ENCODE measurements around the gene RPL36AL.

The RPL36AL gene

DNA sequence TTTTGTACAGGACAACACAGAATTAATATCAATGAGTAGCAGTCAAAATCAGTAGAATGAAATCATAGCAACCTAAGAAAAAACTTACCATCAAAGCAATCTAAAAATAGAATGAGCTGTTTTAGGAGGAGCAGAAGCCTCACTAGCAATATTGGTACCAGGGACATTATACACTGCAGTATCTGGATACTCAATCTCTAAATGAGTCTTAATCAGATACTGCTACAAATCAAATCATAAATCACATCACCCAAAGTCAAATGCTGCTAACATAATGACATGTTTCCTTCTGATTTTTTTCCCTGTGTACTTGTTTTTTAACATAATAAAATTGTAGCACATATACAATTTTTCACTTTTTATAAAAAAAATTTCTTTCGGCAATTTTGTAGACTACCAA, 42.3 kb downstream of the RPL36AL start:
- Histone ChIP-seq H3K4me1 (ENCODE audit: control insufficient read depth, insufficient read depth, low read length) (no peaks in the 10 kb centered on the region), H3K9me3 (ENCODE audit: control insufficient read depth, low read length) (no peaks in the 10 kb centered on the region), H3K27ac (ENCODE audit: insufficient read depth, low read depth, low read length, poor library complexity, severe bottlenecking) (no peak overlapping the region), H3K27me3 (ENCODE audit: control insufficient read depth, insufficient read depth, low read length, poor library complexity, severe bottlenecking) (no peaks in the 10 kb centered on the region), H3K4me3 (ENCODE audit: insufficient read depth, low read depth, low read length) (no peak overlapping the region), H3K36me3 (ENCODE audit: control insufficient read depth, insufficient read depth, low read length) (peaks cover 15% of the 10 kb centered on the region)
- 94 to 100% methylated on average over 1 of the region's 1 CpG for WGBS, 2 experiments

GRCh38 chr14:49574038-49574437, 46.4 kb downstream of the RPL36AL start:
- Histone ChIP-seq H3K4me1 (ENCODE audit: control insufficient read depth, insufficient read depth, low read length) (no peaks in the 10 kb centered on the region), H3K4me3 (ENCODE audit: insufficient read depth, low read depth, low read length) (no peak overlapping the region), H3K27me3 (ENCODE audit: control insufficient read depth, insufficient read depth, low read length, poor library complexity, severe bottlenecking) (no peaks in the 10 kb centered on the region), H3K36me3 (ENCODE audit: control insufficient read depth, insufficient read depth, low read length) (peaks cover 6% of the 10 kb centered on the region), H3K27ac (ENCODE audit: insufficient read depth, low read depth, low read length, poor library complexity, severe bottlenecking) (no peak overlapping the region), H3K9me3 (ENCODE audit: control insufficient read depth, low read length) (no peaks in the 10 kb centered on the region)
- 96 to 98% methylated on average over 2 to 5 of the region's 5 CpGs for WGBS, 2 experiments

DNA sequence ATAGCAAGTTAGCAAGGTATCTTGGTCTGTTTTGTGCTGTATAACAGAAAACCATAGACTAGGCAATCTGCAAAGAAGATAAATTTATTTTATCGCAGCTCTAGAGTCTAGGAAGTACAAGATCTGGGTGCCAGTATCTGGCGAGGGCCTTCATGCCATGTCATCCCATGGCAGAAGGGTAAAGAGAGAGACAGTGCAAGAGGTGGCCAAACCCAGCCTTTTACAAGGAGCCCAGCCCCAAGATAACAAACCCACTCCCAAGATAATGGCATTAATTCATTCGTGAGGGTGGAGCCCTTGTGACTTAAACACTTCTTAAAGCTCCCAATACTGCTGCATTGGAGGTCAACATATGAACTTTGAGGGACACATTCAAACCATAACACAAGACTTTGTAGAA, 51.1 kb downstream of the RPL36AL start:
- WGBS, 2 experiments: 92 to 95% methylated on average over 3 of the region's 3 CpGs
- Histone ChIP-seq H3K4me1 (ENCODE audit: control insufficient read depth, insufficient read depth, low read length) (no peaks in the 10 kb centered on the region), H3K36me3 (ENCODE audit: control insufficient read depth, insufficient read depth, low read length) (no peaks in the 10 kb centered on the region), H3K9me3 (ENCODE audit: control insufficient read depth, low read length) (no peaks in the 10 kb centered on the region), H3K27ac (ENCODE audit: insufficient read depth, low read depth, low read length, poor library complexity, severe bottlenecking) (no peak overlapping the region), H3K27me3 (ENCODE audit: control insufficient read depth, insufficient read depth, low read length, poor library complexity, severe bottlenecking) (no peaks in the 10 kb centered on the region), H3K4me3 (ENCODE audit: insufficient read depth, low read depth, low read length) (no peak overlapping the region)
